ENCODE results near the gene FKRP. TPM values are rescaled to one million over a fixed set of nuclear protein-coding genes. Genes with fewer than 3 reads are reported as not detected.

FKRP gene
- total and polyA plus RNA-seq, 2 of the 13 experiments (the other 11 are each of a cell fraction or from before 2014, with no cell fraction given): 7.3 to 9.8 TPM

GRCh38 chr19:46766569-46767317, 20.9 kb downstream of the FKRP start:
- in situ Hi-C loops (cut with HindIII; ENCODE audit: extremely low pct_ligation_motif_present, low pct_unique_long_range_greater_than_20kb): no loop called here
- ChIA-PET CTCF (ENCODE audit: low intra/inter-chr PET ratio, low total read pairs) (interaction anchor here (0.9 to 1.3 kb wide), 2 partner anchors 9 to 18 kb away, joined by 3 to 8 read pairs; no protein-coding TSS in a partner anchor), POLR2A (interaction anchor here (0.7 to 1.9 kb wide), 6 partner anchors 14 to 1522 kb away, joined by 3 to 11 read pairs (median 5); no protein-coding TSS in a partner anchor)
- ATAC-seq (peak; percentile 54), FAIRE-seq (no peak), DNase-seq (ENCODE audit: low spot score) (peak; percentile 53)
- Histone ChIP-seq H3K27ac (ENCODE audit: extremely low read length, insufficient read depth, low read length) (no peak overlapping the region), H3K9me3 (ENCODE audit: low read length) (no peaks in the 10 kb centered on the region), H3K4me1 (ENCODE audit: insufficient read depth, low read length) (peaks cover 66% of the 10 kb centered on the region), H3K79me2 (ENCODE audit: insufficient read depth, low read length) (no peaks in the 10 kb centered on the region), H3K9ac (ENCODE audit: insufficient read depth, low read depth, low read length) (no peak overlapping the region), H3K4me3 (replicated peaks in 1 of 3; ENCODE audit: insufficient read depth in 1 of 3, low read depth in 2 of 3, low read length in 3 of 3) (no peak overlapping the region), H4K20me1 (ENCODE audit: insufficient read depth, low read length) (no peaks in the 10 kb centered on the region), H3K36me3 (replicated peaks in 1 of 2; ENCODE audit: control insufficient read depth in 1 of 2, insufficient read depth in 2 of 2, low read length in 2 of 2) (no peaks in the 10 kb centered on the region), H2AFZ (ENCODE audit: low read length) (no peak overlapping the region), H3K4me2 (ENCODE audit: low read depth, low read length) (peak overlapping the region; percentile 36; the same call in 1 of the 2 replicates), H3K27me3 (ENCODE audit: control insufficient read depth in 1 of 2, insufficient read depth in 2 of 2, low read length in 2 of 2) (no peaks in the 10 kb centered on the region)
- 39% methylated on average over 18 of the region's 18 CpGs for WGBS (ENCODE audit: low lambda C conversion rate)
- BruUV-seq (replicated peaks): no TSS peak
- intact Hi-C loops (cut with micrococcal nuclease; ENCODE audit: unreplicated experiment): no loop called here
- TF ChIP-seq AHR (CRISPR knock-in tag; IDR thresholded peaks at IDR 0.05) (no peak), POLR2AphosphoS2 (IDR thresholded peaks at IDR 0.05; ENCODE audit: low read depth, low read length) (no peak), XRCC5 (optimal IDR thresholded peaks at IDR 0.05; ENCODE audit: low read length) (peak; percentile 80), KDM2A (CRISPR knock-in tag; IDR thresholded peaks at IDR 0.05; ENCODE audit: borderline replicate concordance, low read depth) (peak; percentile 67; the same call in 1 of the 2 replicates), ATF1 (CRISPR knock-in tag; IDR thresholded peaks at IDR 0.05) (no peak), ZNF790 (CRISPR knock-in tag; IDR thresholded peaks at IDR 0.05; ENCODE audit: borderline replicate concordance) (no peak), RFXAP (CRISPR knock-in tag; IDR thresholded peaks at IDR 0.05; ENCODE audit: borderline replicate concordance) (no peak), YEATS4 (CRISPR knock-in tag; IDR thresholded peaks at IDR 0.05; ENCODE audit: borderline replicate concordance) (no peak), MYNN (CRISPR knock-in tag; IDR thresholded peaks at IDR 0.05; ENCODE audit: low read depth) (no peak), SP4 (CRISPR knock-in tag; IDR thresholded peaks at IDR 0.05) (no peak), YY1 (IDR thresholded peaks at IDR 0.05; ENCODE audit: insufficient read depth, insufficient replicate concordance, low read depth, low read length) (peak; percentile 83), EP300 (IDR thresholded peaks at IDR 0.05; ENCODE audit: low read depth in 2 of 2, low read length in 2 of 2) (no peak; a peak in 1 of 4 replicates), EP300 (CRISPR knock-in tag; IDR thresholded peaks at IDR 0.05; ENCODE audit: borderline replicate concordance) (no peak), ZNF431 (CRISPR knock-in tag; IDR thresholded peaks at IDR 0.05; ENCODE audit: borderline replicate concordance, low read depth) (no peak), JUN (CRISPR knock-in tag; IDR thresholded peaks at IDR 0.05) (no peak), CREM (IDR thresholded peaks at IDR 0.05) (no peak), CREM (CRISPR knock-in tag; IDR thresholded peaks at IDR 0.05) (no peak), MLLT10 (CRISPR knock-in tag; IDR thresholded peaks at IDR 0.05) (no peak), MAFF (IDR thresholded peaks at IDR 0.05; ENCODE audit: low read depth, low read length) (no peak), AKNA (CRISPR knock-in tag; IDR thresholded peaks at IDR 0.05; ENCODE audit: borderline replicate concordance) (no peak), ZSCAN22 (CRISPR knock-in tag; IDR thresholded peaks at IDR 0.05) (no peak), ARNT (IDR thresholded peaks at IDR 0.05) (no peak)
